Stimulated activated memory B cell treated with anti-CD40 and anti-IgM and Interleukin-4, amounts not matched to agents 10 μg/mL and 1 μg/mL and 100 μg/mL, for 72 hours (primary cell): Measurements from ENCODE around the gene CORO1A.
"Not testable (repeated sequence)": the region's sequence is repeated elsewhere in the genome, so short reads cannot be mapped to it uniquely, and the experiment has no call there.

Experiments used
- ATAC-seq: fragments of 150-1000 bp; cut with Tn5 transposase; 2 replicates; pipeline ENCODE4 v1.10.0; 2021
- H3K27ac Mint-ChIP-seq: one replicate; pipeline ENCODE4 v1.8.0; 2022; ENCODE audit warnings: mild to moderate bottlenecking, mixed read lengths
- H3K27me3 Mint-ChIP-seq: one replicate; pipeline ENCODE4 v1.8.0; 2022; ENCODE audit warnings: mixed read lengths
- H3K36me3 Mint-ChIP-seq: one replicate; pipeline ENCODE4 v1.8.0; 2022; ENCODE audit warnings: mixed read lengths
- H3K4me1 Mint-ChIP-seq: one replicate; pipeline ENCODE4 v1.8.0; 2022; ENCODE audit warnings: mixed read lengths
- H3K4me3 Mint-ChIP-seq: one replicate; pipeline ENCODE4 v1.8.0; 2022; ENCODE audit warnings: mild to moderate bottlenecking, moderate library complexity, mixed read lengths
- H3K9me3 Mint-ChIP-seq: one replicate; pipeline ENCODE4 v1.8.0; 2022; ENCODE audit warnings: mixed read lengths

The CORO1A gene

GRCh38 chr16:30155188-30155587, 28.2 kb upstream of the CORO1A start:
- Mint-ChIP-seq H3K4me1 (peaks cover 6% of the 10 kb centered on the region), H3K4me3 (no peak overlapping the region), H3K27me3 (no peaks in the 10 kb centered on the region), H3K27ac (no peak overlapping the region), H3K36me3 (no peaks in the 10 kb centered on the region), H3K9me3 (no peaks in the 10 kb centered on the region)
- no peak for ATAC-seq

GRCh38 chr16:30157214-30157613, 26.2 kb upstream of the CORO1A start:
- H3K27ac Mint-ChIP-seq: no peak overlapping the region
- no peak for ATAC-seq
- H3K9me3 Mint-ChIP-seq: no peaks in the 10 kb centered on the region
- H3K4me1 Mint-ChIP-seq: no peaks in the 10 kb centered on the region
- no peaks in the 10 kb centered on the region for H3K27me3 Mint-ChIP-seq
- no peaks in the 10 kb centered on the region for H3K36me3 Mint-ChIP-seq
- H3K4me3 Mint-ChIP-seq: no peak overlapping the region

GRCh38 chr16:30163538-30163937, 19.9 kb upstream of the CORO1A start:
- Mint-ChIP-seq H3K36me3 (no peaks in the 10 kb centered on the region), H3K27ac (no peak overlapping the region), H3K4me3 (no peak overlapping the region), H3K9me3 (no peaks in the 10 kb centered on the region), H3K4me1 (peaks cover 32% of the 10 kb centered on the region), H3K27me3 (no peaks in the 10 kb centered on the region)
- ATAC-seq: no peak

GRCh38 chr16:30166202-30166902, 17.1 kb upstream of the CORO1A start:
- H3K9me3 Mint-ChIP-seq: no peaks in the 10 kb centered on the region
- peak overlapping the region; percentile 71 for H3K27ac Mint-ChIP-seq
- no peaks in the 10 kb centered on the region for H3K36me3 Mint-ChIP-seq
- no peak overlapping the region for H3K4me3 Mint-ChIP-seq
- H3K4me1 Mint-ChIP-seq: peaks cover 32% of the 10 kb centered on the region
- H3K27me3 Mint-ChIP-seq: no peaks in the 10 kb centered on the region
- peak; percentile 99 for ATAC-seq

GRCh38 chr16:30168746-30169145, 14.7 kb upstream of the CORO1A start:
- H3K27me3 Mint-ChIP-seq, H3K4me3 Mint-ChIP-seq, H3K9me3 Mint-ChIP-seq, ATAC-seq, H3K36me3 Mint-ChIP-seq, H3K27ac Mint-ChIP-seq: not testable (repeated sequence)
- peaks cover 32% of the 10 kb centered on the region for H3K4me1 Mint-ChIP-seq

GRCh38 chr16:30169416-30169815, 14.0 kb upstream of the CORO1A start:
- not testable (repeated sequence) for H3K36me3 Mint-ChIP-seq, H3K4me3 Mint-ChIP-seq, ATAC-seq, H3K27me3 Mint-ChIP-seq, H3K9me3 Mint-ChIP-seq, H3K27ac Mint-ChIP-seq
- H3K4me1 Mint-ChIP-seq: peaks cover 32% of the 10 kb centered on the region

- H3K36me3 Mint-ChIP-seq, H3K4me3 Mint-ChIP-seq, ATAC-seq, H3K27me3 Mint-ChIP-seq, H3K27ac Mint-ChIP-seq, H3K9me3 Mint-ChIP-seq: not testable (repeated sequence)
- peaks cover 26% of the 10 kb centered on the region for H3K4me1 Mint-ChIP-seq
These were observed 13.3 kb upstream of the CORO1A start for GRCh38 chr16:30170145-30170544.

GRCh38 chr16:30173054-30173453, 10.3 kb upstream of the CORO1A start:
- no peak for ATAC-seq
- no peak overlapping the region for H3K4me3 Mint-ChIP-seq
- H3K9me3 Mint-ChIP-seq: no peaks in the 10 kb centered on the region
- no peaks in the 10 kb centered on the region for H3K36me3 Mint-ChIP-seq
- no peak overlapping the region for H3K27ac Mint-ChIP-seq
- no peaks in the 10 kb centered on the region for H3K27me3 Mint-ChIP-seq
- no peaks in the 10 kb centered on the region for H3K4me1 Mint-ChIP-seq

- H3K4me3 Mint-ChIP-seq: not testable (repeated sequence)
These were observed 6.5 kb upstream of the CORO1A start for GRCh38 chr16:30176876-30177275.

GRCh38 chr16:30179195-30179594, 4.2 kb upstream of the CORO1A start:
- peaks cover 5% of the 10 kb centered on the region for H3K36me3 Mint-ChIP-seq
- no peak for ATAC-seq
- no peaks in the 10 kb centered on the region for H3K9me3 Mint-ChIP-seq
- peak overlapping the region; percentile 42 for H3K27ac Mint-ChIP-seq
- no peak overlapping the region for H3K4me3 Mint-ChIP-seq
- H3K27me3 Mint-ChIP-seq: no peaks in the 10 kb centered on the region
- H3K4me1 Mint-ChIP-seq: peaks cover 18% of the 10 kb centered on the region

More at GRCh38 chr16:30176876-30177275, 6.5 kb upstream of the CORO1A start:
- not testable (repeated sequence) for H3K27me3 Mint-ChIP-seq, H3K4me1 Mint-ChIP-seq, ATAC-seq, H3K27ac Mint-ChIP-seq, H3K36me3 Mint-ChIP-seq, H3K9me3 Mint-ChIP-seq

- no peaks in the 10 kb centered on the region for H3K27me3 Mint-ChIP-seq
- H3K36me3 Mint-ChIP-seq: peaks cover 12% of the 10 kb centered on the region
- H3K4me1 Mint-ChIP-seq: peaks cover 23% of the 10 kb centered on the region
- no peak for ATAC-seq
- no peak overlapping the region for H3K4me3 Mint-ChIP-seq
- H3K9me3 Mint-ChIP-seq: no peaks in the 10 kb centered on the region
- peak overlapping the region; percentile 42 for H3K27ac Mint-ChIP-seq
These were observed 3.5 kb upstream of the CORO1A start for GRCh38 chr16:30179931-30180330.

GRCh38 chr16:30180741-30181140, 2.7 kb upstream of the CORO1A start:
- Mint-ChIP-seq H3K4me1 (peaks cover 26% of the 10 kb centered on the region), H3K9me3 (no peaks in the 10 kb centered on the region), H3K36me3 (peaks cover 20% of the 10 kb centered on the region), H3K4me3 (no peak overlapping the region), H3K27me3 (no peaks in the 10 kb centered on the region), H3K27ac (peak overlapping the region; percentile 42)
- ATAC-seq: no peak

GRCh38 chr16:30184096-30184890, 891 bp downstream of the CORO1A start:
- H3K36me3 Mint-ChIP-seq: peaks cover 44% of the 10 kb centered on the region
- peaks cover 45% of the 10 kb centered on the region for H3K4me1 Mint-ChIP-seq
- ATAC-seq: peak; percentile 10
- no peaks in the 10 kb centered on the region for H3K9me3 Mint-ChIP-seq
- H3K4me3 Mint-ChIP-seq: peak overlapping the region; percentile 94
- peak overlapping the region; percentile 98 for H3K27ac Mint-ChIP-seq
- no peaks in the 10 kb centered on the region for H3K27me3 Mint-ChIP-seq

GRCh38 chr16:30184891-30185682, 1.7 kb downstream of the CORO1A start:
- peak; percentile 0 for ATAC-seq
- H3K27ac Mint-ChIP-seq: peak overlapping the region; percentile 98
- H3K36me3 Mint-ChIP-seq: peaks cover 44% of the 10 kb centered on the region
- H3K4me3 Mint-ChIP-seq: peak overlapping the region; percentile 94
- H3K9me3 Mint-ChIP-seq: no peaks in the 10 kb centered on the region
- H3K4me1 Mint-ChIP-seq: peaks cover 45% of the 10 kb centered on the region
- no peaks in the 10 kb centered on the region for H3K27me3 Mint-ChIP-seq

GRCh38 chr16:30185683-30186421, 2.5 kb downstream of the CORO1A start:
- Mint-ChIP-seq H3K27ac (peak overlapping the region; percentile 98), H3K27me3 (no peaks in the 10 kb centered on the region), H3K4me3 (peak overlapping the region; percentile 94), H3K9me3 (no peaks in the 10 kb centered on the region), H3K4me1 (peaks cover 41% of the 10 kb centered on the region), H3K36me3 (peaks cover 44% of the 10 kb centered on the region)
- peak; percentile 65 for ATAC-seq
